ENCODE results near the gene ZNF574.
A peak's percentile ranks its signal among the peaks of the same experiment; 100 is the strongest.
"Not testable (repeated sequence)": the region's sequence is repeated elsewhere in the genome, so short reads cannot be mapped to it uniquely, and the experiment has no call there.

Gene ZNF574, protein sequence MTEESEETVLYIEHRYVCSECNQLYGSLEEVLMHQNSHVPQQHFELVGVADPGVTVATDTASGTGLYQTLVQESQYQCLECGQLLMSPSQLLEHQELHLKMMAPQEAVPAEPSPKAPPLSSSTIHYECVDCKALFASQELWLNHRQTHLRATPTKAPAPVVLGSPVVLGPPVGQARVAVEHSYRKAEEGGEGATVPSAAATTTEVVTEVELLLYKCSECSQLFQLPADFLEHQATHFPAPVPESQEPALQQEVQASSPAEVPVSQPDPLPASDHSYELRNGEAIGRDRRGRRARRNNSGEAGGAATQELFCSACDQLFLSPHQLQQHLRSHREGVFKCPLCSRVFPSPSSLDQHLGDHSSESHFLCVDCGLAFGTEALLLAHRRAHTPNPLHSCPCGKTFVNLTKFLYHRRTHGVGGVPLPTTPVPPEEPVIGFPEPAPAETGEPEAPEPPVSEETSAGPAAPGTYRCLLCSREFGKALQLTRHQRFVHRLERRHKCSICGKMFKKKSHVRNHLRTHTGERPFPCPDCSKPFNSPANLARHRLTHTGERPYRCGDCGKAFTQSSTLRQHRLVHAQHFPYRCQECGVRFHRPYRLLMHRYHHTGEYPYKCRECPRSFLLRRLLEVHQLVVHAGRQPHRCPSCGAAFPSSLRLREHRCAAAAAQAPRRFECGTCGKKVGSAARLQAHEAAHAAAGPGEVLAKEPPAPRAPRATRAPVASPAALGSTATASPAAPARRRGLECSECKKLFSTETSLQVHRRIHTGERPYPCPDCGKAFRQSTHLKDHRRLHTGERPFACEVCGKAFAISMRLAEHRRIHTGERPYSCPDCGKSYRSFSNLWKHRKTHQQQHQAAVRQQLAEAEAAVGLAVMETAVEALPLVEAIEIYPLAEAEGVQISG

DNA sequence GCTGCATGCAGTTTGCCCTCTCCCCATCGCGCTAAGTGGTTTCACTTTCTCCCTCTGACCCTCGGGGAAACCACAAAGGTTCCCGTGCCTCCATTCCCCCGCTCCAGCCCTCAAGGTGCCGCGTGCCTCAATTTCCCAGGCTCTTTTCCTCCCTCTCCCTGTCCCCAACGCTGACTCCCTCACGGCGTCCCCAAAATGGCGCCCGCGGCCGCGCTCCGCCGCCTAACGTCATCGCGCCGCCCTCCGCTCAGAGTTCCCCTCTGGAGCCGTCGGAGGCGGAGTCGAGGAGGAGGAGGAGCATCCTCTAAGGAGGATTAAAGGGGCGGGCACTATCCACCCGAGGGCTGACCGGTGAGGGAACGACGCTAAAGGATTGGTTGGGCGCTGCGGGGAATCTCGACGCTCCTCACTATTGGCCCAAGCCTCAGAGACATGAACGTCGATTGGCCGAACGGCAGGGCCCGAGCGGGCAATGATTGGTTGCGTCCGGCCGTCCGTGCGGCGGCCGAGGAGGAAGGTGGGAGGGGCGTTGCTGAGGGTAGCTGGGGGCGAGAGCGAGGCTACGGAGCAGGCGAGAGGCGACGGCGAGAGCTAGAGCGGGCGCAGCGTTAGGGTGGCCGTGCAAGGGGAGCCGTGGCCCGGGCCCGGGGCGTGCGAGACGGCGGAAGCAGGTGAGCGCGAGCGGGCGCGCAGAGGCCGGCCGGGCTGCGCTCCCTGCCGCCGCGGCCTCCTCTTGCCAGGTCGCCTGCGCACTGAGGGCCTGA is at the start of gene ZNF574:
TSS of gene ZNF574 (plus strand) at position 551 of the 764 bp plus-strand sequence. CDS start 2,441 bp downstream, outside the sequence.
- peak; percentile 95 to 98 (median 96) for DNase-seq (ENCODE audit: low read depth in 3 of 3)

DNA sequence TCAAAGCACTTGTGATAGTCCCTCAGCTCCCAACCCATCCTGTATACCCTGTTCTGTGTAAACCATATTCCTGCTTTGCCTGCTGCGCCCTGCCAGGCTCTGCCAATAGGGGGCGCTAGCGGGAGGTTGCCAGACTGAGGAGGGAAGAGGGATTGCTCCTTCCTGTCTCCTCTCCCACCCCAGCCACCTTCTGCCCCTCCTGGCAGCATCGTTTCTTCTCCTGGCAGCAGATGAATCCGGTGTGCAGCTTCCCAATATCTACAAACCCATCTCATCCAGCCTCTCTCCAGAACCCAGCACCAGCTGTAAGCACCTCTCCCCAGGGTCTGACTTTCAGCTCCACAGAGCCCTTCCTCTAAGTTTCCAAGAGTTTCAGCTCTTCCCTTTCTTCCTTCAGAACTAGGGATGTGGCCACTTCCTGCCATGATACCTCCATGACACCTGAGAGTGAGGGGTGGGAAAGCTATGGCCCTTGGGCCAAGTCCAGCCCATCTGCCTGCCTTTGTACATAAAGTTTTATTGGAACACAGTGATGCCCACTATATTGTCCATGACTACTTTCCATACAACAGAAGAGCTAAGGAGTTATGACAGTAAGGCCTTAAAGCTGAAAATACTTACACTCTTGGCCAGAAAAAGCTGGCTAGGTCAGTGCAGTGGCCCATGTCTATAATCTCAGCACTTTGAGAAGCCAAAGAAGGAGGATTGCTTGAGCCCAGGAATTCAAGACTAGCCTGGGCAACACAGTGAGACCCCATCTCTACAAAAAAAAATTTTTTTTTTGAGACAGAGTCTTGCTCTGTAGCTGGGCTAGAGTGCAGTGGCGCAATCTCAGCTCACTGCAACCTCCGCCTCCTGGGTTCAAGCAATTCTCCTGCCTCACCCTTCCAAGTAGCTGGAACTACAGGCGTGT is 47.4 kb upstream of the ZNF574 start:
- peak in 1 of 3 experiments; percentile 36 for DNase-seq (ENCODE audit: low read depth in 3 of 3)

DNA sequence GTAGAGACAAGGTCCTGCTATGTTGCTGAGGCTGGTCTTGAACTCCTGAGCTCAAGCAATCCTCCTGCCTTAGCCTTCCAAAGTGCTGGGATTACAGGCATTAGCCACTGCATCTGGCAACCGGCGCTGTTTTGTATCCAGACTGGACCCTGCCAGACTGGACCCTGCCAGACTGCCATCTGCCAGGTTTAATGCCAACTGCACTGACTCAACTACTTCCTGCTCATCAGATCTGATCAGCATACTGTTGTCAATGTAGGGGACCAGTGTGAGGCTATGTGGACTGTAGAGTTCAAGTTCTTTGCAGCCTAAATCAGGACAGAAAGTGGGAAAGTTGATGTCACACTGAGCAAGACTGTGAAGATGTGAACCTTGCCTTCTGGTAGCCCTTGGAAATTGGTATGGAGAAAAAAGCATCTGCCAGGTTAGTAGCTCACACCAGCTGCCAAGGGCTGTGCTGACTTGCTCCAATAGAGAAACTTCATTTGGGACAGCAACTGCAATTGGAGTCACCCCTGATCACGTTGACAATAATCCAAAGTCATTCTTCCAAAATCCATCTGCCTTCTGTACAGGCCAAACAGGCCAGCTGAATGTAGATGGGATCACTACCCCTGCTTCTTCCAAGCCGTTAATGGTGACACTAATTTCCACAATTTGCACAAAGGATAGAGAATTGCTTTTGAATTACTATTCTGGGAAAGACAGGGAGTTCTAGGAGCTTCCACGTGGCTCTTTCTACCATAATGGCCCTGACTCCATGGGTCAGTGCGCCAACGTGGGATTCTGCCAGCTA is 45.1 kb upstream of the ZNF574 start:
- no peak for DNase-seq (ENCODE audit: low read depth in 3 of 3)

DNA sequence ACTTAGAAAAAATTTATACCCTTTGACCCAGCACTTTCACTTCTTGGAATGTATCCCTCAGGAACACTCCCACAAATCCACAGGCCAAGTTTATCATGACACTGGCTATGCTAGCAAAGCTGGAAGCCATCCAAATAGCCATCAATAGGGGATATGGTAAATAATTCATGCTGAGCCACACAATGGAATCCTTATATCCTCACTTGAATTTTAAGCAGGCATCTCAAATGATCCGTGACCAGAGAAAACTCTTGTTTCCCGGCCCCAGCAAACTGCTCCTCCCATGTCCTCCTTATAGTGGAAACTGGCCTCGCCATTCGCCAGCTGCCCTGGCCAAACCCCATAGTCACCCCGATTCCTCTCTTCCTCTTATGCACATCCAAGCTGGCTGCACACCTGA is 43.5 kb upstream of the ZNF574 start:
- DNase-seq (ENCODE audit: low read depth in 3 of 3) = no peak

DNA sequence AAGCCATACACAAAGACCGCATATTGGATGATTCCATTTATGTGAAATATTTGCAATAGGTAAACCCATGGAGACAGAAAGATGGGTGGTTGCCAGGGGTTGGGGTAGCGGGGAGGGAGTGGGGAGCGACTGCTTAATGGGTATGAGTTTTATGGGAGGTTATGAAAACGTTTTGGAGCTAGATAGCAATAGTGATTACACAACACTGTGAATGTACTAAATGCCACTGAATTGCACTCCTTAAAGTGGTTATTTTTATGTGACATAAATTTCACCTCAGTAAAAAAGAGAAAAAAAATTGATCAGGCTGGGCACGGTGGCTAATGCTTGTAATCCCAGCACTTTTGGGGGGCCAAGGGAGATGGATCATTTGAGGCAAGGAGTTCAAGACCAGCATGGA is 42.6 kb upstream of the ZNF574 start:
- DNase-seq (ENCODE audit: low read depth in 3 of 3) = no peak

DNA sequence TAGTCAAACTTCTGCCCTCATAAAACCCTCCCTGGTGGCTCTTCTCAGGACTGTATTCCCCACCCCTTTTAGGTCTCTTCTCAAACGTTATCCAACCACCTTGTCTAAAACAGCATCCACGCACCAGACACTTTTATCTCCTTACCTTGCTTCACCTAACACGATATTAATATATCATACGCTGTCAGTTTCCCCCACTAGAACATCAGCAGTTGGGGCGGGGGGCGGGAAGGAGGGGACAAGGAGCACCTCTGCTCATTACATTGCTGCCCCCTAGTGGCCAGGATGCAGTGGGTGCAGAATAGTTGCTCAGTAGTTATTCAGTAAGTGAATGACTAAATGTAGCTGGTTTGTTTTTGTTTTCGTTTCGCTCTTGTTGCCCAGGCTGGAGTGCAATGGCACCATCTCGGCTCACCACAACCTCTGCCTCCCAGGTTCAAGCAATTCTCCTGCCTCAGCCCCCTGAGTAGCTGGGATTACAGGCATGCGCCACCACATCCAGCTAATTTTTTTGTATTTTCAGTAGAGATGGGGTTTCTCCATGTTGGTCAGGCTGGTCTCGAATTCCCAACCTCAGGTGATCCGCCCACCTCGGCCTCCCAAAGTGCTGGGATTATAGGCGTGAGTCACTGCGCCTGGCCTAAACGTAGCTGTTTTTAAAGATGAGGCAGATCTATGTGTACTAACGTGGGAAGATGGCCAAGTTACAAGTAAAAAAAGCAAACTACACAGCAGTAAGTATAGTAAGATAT is 41.1 kb upstream of the ZNF574 start:
- DNase-seq (ENCODE audit: low read depth in 3 of 3) = peak; percentile 36 to 58 (median 52)

DNA sequence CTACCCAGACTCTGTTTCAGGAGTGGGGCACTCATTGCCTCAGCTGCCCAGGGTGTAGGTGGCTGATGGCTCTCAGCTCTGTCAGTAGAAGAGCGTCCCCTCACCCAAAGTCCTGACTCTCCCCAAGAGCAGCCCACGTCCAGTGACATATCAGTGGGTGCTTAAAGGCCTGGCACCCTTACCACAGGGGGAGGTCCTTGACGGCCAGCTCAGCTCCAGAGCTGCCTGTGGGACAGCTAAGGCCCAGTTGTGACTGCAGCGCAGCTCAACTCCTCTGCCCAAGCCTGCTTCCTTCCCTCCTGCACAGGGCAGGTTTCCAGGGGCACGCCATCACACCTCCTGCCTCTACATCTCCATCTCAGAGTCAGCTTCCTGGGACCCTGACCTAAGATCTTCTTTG is 38.3 kb upstream of the ZNF574 start:
- DNase-seq (ENCODE audit: low read depth in 3 of 3) = no peak

DNA sequence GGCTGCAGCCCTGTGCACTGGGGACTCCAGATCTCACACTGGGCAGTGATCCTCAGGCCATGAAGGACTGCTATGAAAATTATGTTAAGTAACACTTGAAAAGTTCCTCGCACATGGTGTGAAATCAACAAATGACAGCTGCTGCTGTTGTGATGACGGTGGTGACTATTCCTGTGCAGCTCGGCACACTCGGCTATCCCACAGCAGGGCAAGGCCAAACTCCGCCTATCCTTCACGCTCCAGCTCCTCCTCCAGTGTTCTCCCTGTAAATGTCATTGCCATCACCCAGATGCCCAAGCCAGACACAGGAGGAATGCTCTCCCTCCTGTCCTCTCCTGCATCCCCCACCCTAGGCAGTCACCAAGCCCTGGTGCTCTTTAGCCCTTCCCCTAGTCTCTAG is 37.3 kb upstream of the ZNF574 start:
- no peak for DNase-seq (ENCODE audit: low read depth in 3 of 3)

DNA sequence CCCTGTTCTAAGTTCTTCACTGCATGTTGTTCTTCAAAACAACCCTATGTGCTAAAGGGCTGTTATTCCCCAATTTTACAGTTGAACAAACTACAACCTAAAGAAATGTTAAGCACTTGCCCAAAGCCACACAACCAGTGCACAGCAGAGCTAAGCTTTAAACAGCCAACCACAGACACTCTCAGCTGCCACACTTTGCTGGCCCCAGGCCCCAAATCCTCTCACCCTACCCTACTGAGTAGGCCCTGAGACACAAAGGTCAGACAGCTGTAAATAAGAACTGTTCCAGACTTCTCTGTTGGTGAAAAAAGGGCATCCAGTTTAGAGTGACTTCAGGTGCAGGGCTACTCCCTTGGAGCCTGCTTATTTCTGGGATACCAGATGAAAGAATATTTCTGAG is 35.9 kb upstream of the ZNF574 start:
- no peak for DNase-seq (ENCODE audit: low read depth in 3 of 3)

DNA sequence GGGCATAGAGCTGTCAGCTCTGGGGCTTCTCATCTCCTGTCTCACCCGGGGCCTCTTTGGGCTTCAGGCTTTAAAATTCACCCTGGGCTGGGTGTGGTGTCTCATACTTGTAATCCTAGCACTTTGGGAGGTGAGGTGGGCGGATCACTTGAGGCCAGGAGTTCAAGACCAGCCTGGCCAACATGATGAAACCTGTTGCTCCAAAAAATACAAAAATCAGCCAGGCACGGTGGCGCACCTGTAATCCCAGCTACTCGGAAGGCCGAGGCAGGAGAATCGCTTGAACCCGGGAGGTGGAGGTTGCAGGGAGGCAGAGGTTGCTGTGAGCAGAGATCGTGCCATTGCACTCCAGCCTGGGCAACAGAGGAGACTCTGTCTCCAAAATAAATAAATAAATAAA is 35.5 kb upstream of the ZNF574 start:
- not testable (repeated sequence) for DNase-seq (ENCODE audit: low read depth in 3 of 3)

DNA sequence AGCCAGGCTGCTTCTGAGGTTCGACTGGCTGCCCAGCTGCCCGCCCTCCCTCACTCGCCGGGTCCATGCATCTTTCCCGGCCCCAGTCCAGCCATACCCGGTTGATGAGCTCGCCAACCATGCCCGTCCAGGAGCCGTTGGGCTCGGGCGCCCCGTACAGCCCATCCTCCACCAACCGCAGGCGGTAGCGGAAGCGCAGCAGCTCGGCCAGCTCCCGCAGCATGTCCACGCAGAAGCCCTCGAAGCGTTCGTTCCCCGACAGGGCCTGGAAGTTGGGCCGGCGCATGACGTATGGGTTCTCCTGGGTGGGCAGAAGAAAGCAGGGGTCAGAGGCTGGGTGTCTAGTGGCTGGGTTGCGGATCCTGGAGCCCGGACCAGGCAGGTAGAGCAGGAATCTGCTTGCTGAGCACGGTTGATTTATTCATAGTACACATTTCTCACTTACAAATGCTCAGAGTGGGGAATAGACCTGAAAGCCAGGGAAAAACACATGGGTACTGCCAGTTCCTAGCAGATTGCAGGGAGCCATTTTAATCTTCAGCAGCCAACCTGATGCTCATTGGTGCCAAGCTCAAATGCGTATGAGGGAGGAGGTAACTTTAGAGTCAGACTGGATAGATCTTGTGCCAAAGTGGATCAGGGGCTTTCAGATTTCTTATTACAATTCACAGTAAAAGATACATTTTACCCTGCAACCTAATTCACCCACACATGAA is 33.4 kb upstream of the ZNF574 start:
- no peak for DNase-seq (ENCODE audit: low read depth in 3 of 3)

DNA sequence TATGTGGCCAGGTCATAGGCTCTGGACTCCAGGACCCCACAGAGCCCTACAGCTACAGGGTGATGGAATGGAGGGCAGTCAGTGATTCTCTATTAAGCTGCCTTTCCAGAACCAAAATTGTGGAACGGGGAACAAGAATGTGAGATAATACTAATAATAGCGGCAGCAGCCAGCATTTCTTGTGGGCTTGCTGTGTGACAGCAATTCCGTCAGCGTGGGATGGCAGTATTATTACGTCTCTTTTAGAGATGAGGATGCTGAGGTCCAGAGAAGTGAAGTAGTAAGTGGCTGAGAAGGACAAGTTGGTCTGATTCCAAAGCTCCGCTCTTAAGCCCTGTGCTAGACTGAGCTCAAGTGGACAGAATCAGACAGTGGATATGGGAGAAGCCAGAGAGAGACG is 30.4 kb upstream of the ZNF574 start:
- DNase-seq (ENCODE audit: low read depth in 3 of 3) = no peak

DNA sequence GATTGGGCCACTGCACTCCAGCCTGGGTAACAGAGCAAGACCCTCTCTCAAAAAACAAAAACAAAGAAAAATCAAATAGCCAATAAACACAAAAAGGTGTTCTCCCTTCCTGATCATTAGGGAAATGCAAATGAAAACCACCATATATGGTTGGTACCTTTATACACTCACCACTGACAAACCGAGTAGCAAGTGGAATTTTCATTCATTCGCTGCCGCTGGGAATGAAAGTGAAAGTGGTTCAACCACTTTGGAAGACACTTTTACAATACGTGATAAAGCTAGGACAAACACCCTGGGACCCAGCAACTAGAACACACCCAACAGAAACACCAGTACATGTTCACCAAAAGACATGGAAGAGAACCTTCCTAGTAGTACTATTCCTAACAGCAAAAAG is 27.0 kb upstream of the ZNF574 start:
- DNase-seq (ENCODE audit: low read depth in 3 of 3) = no peak

DNA sequence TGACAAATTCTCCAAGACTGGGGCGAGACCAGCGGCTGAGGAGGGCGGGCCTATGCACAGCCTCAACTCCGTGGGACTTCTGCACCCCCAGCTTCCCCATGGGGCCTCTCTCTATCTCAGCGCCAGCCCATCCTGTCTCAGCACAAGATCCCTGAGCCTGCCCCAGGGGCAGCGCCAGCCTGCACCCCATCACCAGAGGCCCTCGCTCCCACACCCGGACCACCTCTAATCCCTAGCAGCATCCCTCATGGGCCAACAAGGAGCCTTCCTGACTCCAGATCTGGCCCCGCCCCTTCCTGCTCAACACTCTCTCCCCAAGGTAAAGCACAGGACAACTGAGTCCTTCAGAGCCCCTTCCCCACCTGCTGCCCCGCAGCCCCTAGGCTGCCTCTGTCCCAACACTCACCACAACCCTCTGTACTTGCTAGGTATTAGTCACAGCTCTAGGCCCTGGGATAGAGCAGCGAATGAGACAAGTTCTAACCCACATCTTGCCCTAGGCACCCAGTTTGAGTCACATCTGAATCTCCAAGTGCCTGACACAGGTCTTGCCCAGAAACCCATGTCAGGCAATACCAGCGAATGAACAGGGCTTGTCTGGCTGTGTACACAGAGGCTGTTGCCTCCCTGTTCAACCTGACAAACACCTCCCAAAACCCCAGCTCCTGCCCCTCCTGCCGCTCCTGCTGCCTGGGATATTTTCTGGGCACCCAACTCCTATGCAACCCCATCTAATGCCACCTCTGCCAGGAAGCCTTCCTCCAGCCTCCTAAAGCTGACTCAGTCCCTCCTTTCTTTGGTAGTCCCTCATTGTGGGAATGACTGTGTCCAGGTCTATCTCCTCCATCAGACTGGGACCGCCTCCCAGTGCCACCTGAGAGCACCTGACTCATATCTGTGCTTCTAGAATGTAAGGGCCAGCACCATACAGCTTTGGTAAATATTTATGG is 24.5 kb upstream of the ZNF574 start:
- DNase-seq (ENCODE audit: low read depth in 3 of 3) = no peak

DNA sequence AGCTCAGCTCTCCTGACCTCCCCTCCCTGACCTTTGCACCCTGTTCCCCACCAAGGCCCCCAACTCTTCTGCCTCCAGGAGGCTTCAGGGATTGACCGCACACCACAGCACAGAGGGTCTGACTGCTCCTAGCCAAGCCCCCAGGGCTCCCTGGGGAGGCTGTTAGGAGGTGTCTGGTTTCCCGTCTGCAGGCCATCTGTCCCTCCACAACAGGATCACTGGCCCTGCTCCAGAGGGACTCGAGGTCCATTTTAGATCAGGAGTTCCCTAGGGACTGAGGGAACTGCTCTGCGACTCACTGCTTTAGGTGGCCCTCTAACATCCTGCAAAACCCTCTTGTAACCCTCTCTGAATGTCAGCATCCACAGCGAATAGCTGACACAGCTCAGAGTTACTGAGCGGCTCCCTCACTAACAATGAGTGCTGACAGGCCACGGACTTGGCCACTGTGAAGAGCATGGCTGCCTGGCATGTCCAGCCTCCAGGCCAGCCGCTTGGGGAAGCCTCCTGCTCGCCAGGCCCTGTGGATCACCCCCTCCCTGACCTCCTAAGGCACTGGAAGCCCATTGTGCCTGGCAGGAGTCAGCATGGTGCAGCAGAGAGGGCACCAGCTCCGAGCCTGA is 23.6 kb upstream of the ZNF574 start:
- no peak for DNase-seq (ENCODE audit: low read depth in 3 of 3)

DNA sequence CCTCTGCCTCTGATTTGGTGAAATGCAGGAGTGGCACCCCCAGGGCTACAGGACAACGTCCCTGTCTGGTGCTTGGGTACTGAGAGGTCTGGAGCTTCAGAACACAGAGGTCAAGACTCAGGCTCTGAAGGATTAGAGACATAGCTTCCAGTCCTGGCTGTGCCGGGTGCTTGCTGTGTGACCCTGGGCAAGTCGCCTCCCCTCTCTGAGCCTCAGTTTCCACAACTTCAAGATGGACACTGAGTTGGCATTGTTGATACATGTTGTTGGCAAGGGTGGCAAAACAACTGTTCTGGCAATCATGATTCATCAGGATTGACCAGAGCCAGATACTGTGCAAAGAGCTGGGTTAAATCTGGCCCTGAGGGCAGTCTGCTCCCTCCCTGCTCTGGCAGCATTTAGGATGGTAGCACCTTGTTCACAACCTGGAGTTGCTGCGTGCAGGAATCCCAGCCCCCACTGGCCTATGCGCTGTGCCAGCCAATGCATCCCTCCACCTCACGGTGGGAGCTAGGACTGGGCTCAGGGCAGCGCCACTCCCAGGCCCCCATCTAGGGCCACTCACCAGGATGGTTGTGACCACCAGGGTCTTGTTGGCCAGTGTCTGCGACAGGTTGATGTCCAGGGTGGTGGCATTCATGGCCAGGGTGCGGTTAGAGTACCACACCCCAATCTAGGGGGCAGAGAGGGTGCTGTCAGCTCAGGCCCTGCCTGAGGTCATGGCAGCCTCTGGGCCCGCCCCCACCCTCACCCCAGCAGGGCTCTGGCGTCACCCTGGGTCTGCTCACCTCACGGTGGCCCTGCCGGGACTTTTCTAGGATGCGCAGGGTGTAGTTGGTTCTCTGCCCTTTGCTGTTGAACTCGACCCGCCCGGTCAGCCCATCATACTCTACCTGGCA is 22.7 kb upstream of the ZNF574 start:
- DNase-seq (ENCODE audit: low read depth in 3 of 3) = no peak

Measured in stimulated activated CD4-positive, alpha-beta T cell treated with anti-CD3 and anti-CD28 coated beads, TNF-alpha, amount 100 ng/mL, for 24 hours (primary cell).